OCI-LY3 (cell line): Measurements from ENCODE around the gene UMODL1.

Experiments
- EZH2phosphoT487 ChIP-seq: fragments of 200-600 bp; shearing (Covaris generic); IDR thresholded peaks from 2 replicates; pipeline ENCODE4 v1.6.1; 2018; ENCODE audit warnings: antibody characterized with exemption, mixed run types, low read depth
- TF ChIP-seq, protein P1 (sequence below): fragments of 200-600, 300-600 bp; sonication (generic); IDR thresholded peaks from 2 replicates; pipeline ENCODE4 v1.5.1; 2014; ENCODE audit warnings: antibody characterized with exemption, low read length, low read depth

GRCh38 chr21:42146821-42147220, 75.7 kb downstream of the UMODL1 start:
- no peak for TF ChIP-seq EZH2phosphoT487
- TF ChIP-seq, protein P1, sequence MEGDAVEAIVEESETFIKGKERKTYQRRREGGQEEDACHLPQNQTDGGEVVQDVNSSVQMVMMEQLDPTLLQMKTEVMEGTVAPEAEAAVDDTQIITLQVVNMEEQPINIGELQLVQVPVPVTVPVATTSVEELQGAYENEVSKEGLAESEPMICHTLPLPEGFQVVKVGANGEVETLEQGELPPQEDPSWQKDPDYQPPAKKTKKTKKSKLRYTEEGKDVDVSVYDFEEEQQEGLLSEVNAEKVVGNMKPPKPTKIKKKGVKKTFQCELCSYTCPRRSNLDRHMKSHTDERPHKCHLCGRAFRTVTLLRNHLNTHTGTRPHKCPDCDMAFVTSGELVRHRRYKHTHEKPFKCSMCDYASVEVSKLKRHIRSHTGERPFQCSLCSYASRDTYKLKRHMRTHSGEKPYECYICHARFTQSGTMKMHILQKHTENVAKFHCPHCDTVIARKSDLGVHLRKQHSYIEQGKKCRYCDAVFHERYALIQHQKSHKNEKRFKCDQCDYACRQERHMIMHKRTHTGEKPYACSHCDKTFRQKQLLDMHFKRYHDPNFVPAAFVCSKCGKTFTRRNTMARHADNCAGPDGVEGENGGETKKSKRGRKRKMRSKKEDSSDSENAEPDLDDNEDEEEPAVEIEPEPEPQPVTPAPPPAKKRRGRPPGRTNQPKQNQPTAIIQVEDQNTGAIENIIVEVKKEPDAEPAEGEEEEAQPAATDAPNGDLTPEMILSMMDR = no peak
